NCI-H748 (cell line): ENCODE measurements around the gene NFATC2IP.
"Not testable (repeated sequence)": the region's sequence is repeated elsewhere in the genome, so short reads cannot be mapped to it uniquely, and the experiment has no call there.

Source experiments
- DNase-seq: peaks from one replicate; lab custom pipeline; 2025; ENCODE audit not compliant: unreplicated experiment; lab: John Stamatoyannopoulos, UW

NFATC2IP gene

GRCh38 chr16:28964496-28964895 is 13.8 kb downstream of the NFATC2IP start:
- no peak for DNase-seq

- no peak for DNase-seq
Measured at GRCh38 chr16:28967156-28967555, 16.4 kb downstream of the NFATC2IP start.

GRCh38 chr16:28969696-28970095 is 19.0 kb downstream of the NFATC2IP start:
- DNase-seq, result not testable (repeated sequence)

- DNase-seq, result peak; percentile 75
Measured at GRCh38 chr16:28974007-28974436, 23.3 kb downstream of the NFATC2IP start.

GRCh38 chr16:28974437-28975157 is 23.9 kb downstream of the NFATC2IP start, which contains the start of gene SPNS1:
TSS of gene SPNS1 (plus strand) at chr16:28974778. CDS start at chr16:28975152, 374 bp downstream.
- peak; percentile 94 for DNase-seq

- DNase-seq, result no peak
Measured at GRCh38 chr16:28975158-28975599, 24.4 kb downstream of the NFATC2IP start.

- DNase-seq, result peak; percentile 13
Measured at GRCh38 chr16:28977703-28978662, 27.2 kb downstream of the NFATC2IP start.

GRCh38 chr16:28980330-28980729 is 29.6 kb downstream of the NFATC2IP start:
- DNase-seq, result not testable (repeated sequence)

GRCh38 chr16:28980929-28981328 is 30.2 kb downstream of the NFATC2IP start:
- no peak for DNase-seq

- no peak for DNase-seq
Measured at GRCh38 chr16:28981517-28981916, 30.8 kb downstream of the NFATC2IP start.

GRCh38 chr16:28982418-28982817 is 31.7 kb downstream of the NFATC2IP start:
- DNase-seq, result no peak

- DNase-seq, result no peak
Measured at GRCh38 chr16:28982949-28983348, 32.2 kb downstream of the NFATC2IP start.

GRCh38 chr16:28983644-28984043 is 32.9 kb downstream of the NFATC2IP start:
- no peak for DNase-seq

- no peak for DNase-seq
Measured at GRCh38 chr16:28984091-28984490, 33.4 kb downstream of the NFATC2IP start.

- DNase-seq, result peak; percentile 7
Measured at GRCh38 chr16:28984619-28985135, 33.9 kb downstream of the NFATC2IP start, which contains the start of gene LAT. TSS of gene LAT (plus strand) at chr16:28985052. CDS start at chr16:28985418, 366 bp downstream.

- no peak for DNase-seq
Measured at GRCh38 chr16:28985211-28986041, 34.7 kb downstream of the NFATC2IP start.

- DNase-seq, result no peak
Measured at GRCh38 chr16:28986046-28986445, 35.3 kb downstream of the NFATC2IP start.

- no peak for DNase-seq
Measured at GRCh38 chr16:28986492-28986891, 35.8 kb downstream of the NFATC2IP start.

- DNase-seq, result no peak
Measured at GRCh38 chr16:28987170-28987853, 36.6 kb downstream of the NFATC2IP start.

- DNase-seq, result no peak
Measured at GRCh38 chr16:28989363-28989762, 38.6 kb downstream of the NFATC2IP start.
